ENCODE data around the gene AKAP9. TPM values are rescaled to one million over a fixed set of nuclear protein-coding genes. Genes with fewer than 3 reads are reported as not detected.

Gene AKAP9
- total RNA-seq, 4 donors from 2014 or later, result 49.4 to 192 (median 68.0) TPM

DNA sequence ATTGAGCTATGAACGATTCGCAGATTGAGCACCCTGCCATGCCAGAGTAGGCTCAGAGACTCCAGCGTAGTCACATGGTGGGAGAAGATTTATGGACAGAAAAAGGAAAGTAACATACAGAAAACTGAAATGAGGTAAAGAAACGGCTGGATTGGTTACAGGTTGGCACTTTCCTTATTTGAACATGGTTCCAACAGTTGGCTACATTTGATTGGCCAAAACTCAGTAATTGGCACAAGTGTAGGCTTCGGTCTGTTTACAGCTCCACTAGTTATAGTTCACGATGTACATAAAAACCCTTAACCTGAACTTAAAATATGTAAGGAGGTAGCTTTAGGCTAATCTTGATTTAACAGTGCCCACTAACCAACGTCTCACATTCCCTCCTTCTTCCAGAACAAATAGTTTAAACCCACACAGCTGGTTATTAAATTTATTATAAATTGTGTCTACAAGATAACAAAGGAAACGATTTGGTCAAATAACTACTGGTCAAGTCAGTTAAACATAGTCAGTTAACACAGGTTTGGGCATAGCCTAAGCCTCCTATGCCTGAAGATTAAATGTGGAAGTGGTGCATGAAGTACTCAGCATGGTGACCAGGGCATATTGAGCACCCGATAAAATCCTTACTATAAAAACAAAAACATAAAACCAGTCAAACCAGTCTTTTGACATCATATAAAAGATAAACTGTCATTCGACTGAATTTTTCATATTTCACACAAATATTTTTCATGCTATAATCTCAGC, 42.2 kb upstream of the AKAP9 start:
- no peak overlapping the region for H3K4me3 ChIP-seq

DNA sequence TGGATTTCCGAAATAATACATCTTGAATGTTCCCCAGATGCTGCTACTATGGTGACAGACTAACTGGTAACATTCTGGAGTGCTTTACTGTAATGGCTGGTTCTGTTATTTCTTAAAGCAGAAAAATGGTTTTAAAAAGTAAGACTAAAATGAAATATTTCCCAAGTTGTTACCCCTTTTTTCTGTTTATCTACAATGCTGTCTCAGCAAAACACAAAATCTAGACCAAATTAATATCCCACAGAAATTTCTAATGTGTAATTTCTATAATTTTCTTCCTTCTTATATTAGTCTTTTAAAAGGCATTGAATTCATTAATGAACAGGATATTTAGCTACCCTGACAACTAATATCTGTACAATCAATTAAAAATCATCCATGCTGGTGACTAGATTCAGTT, 41.1 kb upstream of the AKAP9 start:
- WGBS, result 72% methylated on average over 1 of the region's 1 CpG
- no peaks in the 10 kb centered on the region for H3K27me3 ChIP-seq
- TF ChIP-seq POLR2A (IDR thresholded peaks at IDR 0.05), result no peak
- TF ChIP-seq EP300 (IDR thresholded peaks at IDR 0.05), result no peak
- no peak for TF ChIP-seq CTCF (IDR thresholded peaks at IDR 0.05)
- no peak for TF ChIP-seq POLR2AphosphoS5 (IDR thresholded peaks at IDR 0.05)
- H3K9me3 ChIP-seq, result no peaks in the 10 kb centered on the region
- no peaks in the 10 kb centered on the region for H3K36me3 ChIP-seq
- no peak for DNase-seq (ENCODE audit: low spot score in 2 of 2)
- no peak overlapping the region for H3K27ac ChIP-seq
- H3K4me3 ChIP-seq, result no peak overlapping the region
- H3K4me1 ChIP-seq, result no peaks in the 10 kb centered on the region

More for the DNA sequence above, 42.2 kb upstream of the AKAP9 start:
- no peak overlapping the region for H3K27ac ChIP-seq
- TF ChIP-seq EP300 (IDR thresholded peaks at IDR 0.05), result no peak
- TF ChIP-seq CTCF (IDR thresholded peaks at IDR 0.05), result no peak
- TF ChIP-seq POLR2AphosphoS5 (IDR thresholded peaks at IDR 0.05), result no peak
- TF ChIP-seq POLR2A (IDR thresholded peaks at IDR 0.05), result no peak
- no peaks in the 10 kb centered on the region for H3K4me1 ChIP-seq
- 59% methylated on average over 10 of the region's 10 CpGs for WGBS
- H3K9me3 ChIP-seq, result no peaks in the 10 kb centered on the region
- H3K36me3 ChIP-seq, result no peaks in the 10 kb centered on the region
- DNase-seq (ENCODE audit: low spot score in 2 of 2), result no peak
- H3K27me3 ChIP-seq, result no peaks in the 10 kb centered on the region

DNA sequence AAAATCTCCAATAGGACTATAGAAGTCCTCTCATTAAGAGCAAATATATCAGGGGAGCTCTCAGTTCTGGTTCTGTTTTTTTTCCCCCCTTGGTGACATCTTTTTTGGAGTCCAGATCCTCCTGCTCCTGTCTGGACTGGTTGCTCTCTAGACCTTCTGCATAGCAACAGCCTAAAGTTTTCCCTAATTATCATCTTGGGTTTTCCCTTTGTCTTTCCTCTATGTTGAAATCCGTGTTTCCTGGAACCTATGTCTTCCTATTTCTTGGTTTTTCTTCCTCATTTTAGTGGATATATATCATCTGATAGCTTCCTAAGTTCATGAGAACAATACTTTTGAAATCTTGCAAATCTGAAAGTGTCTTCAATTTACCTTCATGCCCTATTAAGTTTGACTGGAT, 30.5 kb upstream of the AKAP9 start:
- Histone ChIP-seq H3K4me1 (no peaks in the 10 kb centered on the region), H3K27me3 (no peaks in the 10 kb centered on the region), H3K27ac (no peak overlapping the region), H3K9me3 (no peaks in the 10 kb centered on the region), H3K4me3 (no peak overlapping the region), H3K36me3 (no peaks in the 10 kb centered on the region)
- DNase-seq (ENCODE audit: low spot score in 2 of 2), result no peak
- 26% methylated on average over 1 of the region's 1 CpG for WGBS
- TF ChIP-seq POLR2AphosphoS5 (IDR thresholded peaks at IDR 0.05) (no peak), POLR2A (IDR thresholded peaks at IDR 0.05) (no peak), CTCF (IDR thresholded peaks at IDR 0.05) (no peak)

DNA sequence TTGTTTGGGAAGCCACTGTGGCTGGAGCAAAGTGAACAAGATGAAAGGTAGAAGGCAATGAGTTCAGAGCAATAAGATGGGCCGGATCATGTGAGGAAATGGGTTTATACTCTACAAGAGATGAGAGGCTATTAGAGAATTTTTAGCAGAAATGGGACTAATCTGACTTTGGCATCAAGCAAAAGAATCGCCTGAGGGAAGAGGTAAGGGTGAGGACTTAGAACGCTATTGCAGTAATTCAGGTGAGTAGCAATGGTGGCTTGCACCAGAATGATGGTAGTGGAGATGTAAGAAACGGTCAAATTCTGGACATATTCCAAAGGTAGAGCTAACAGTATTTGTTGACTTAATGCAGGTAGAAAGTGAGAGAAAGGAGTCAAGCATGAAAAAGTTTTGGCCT, 29.5 kb upstream of the AKAP9 start:
- no peaks in the 10 kb centered on the region for H3K27me3 ChIP-seq
- no peak for TF ChIP-seq POLR2AphosphoS5 (IDR thresholded peaks at IDR 0.05)
- TF ChIP-seq CTCF (IDR thresholded peaks at IDR 0.05), result no peak
- H3K27ac ChIP-seq, result no peak overlapping the region
- DNase-seq (ENCODE audit: low spot score in 2 of 2), result no peak
- 86% methylated on average over 4 of the region's 4 CpGs for WGBS
- H3K4me3 ChIP-seq, result no peak overlapping the region
- no peaks in the 10 kb centered on the region for H3K9me3 ChIP-seq
- no peaks in the 10 kb centered on the region for H3K4me1 ChIP-seq
- H3K36me3 ChIP-seq, result no peaks in the 10 kb centered on the region

DNA sequence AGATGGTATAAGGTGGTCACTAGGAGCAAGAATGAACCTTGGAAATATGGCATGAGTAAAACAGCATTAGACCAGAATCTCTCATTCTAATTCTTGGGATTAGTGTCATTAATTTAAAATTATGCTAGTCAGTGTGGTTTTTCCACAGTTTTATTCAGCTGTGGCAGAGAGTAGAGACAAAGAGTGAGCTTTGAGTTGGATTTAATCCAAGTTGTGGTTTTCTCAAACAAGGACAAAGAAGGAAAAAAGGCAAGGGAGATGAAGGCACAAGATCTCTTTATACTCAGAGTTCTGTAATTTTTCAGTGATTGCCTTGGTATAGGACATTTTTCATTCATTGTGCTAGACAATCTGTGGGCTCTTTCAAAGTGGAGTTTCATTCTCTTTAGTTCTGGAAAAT, 28.2 kb upstream of the AKAP9 start:
- H3K4me3 ChIP-seq, result no peak overlapping the region
- no peak for DNase-seq (ENCODE audit: low spot score in 2 of 2)
- no peaks in the 10 kb centered on the region for H3K36me3 ChIP-seq
- no peaks in the 10 kb centered on the region for H3K27me3 ChIP-seq
- H3K4me1 ChIP-seq, result no peaks in the 10 kb centered on the region
- TF ChIP-seq EP300 (IDR thresholded peaks at IDR 0.05) (no peak), CTCF (IDR thresholded peaks at IDR 0.05) (no peak), POLR2AphosphoS5 (IDR thresholded peaks at IDR 0.05) (no peak), POLR2A (IDR thresholded peaks at IDR 0.05) (no peak)
- H3K9me3 ChIP-seq, result no peaks in the 10 kb centered on the region
- H3K27ac ChIP-seq, result no peak overlapping the region

All from suprapubic skin (tissue), 4 donors.